SK-N-SH treated with all-trans-retinoic acid at 6 μM for 48 hours (cell line): ENCODE measurements around the gene TTC39A.

ENCODE experiments used
- ATAC-seq: fragments of 200-7000 bp; cut with Tn5 transposase; 3 replicates; pipeline ENCODE4 v1.9.1; 2020; ENCODE audit warnings: mild to moderate bottlenecking, moderate library complexity
- ARNTL ChIP-seq: fragments of 450-650 bp; formaldehyde crosslinking; IDR thresholded peaks from 2 replicates; pipeline ENCODE4 v1.5.0; 2020; ENCODE audit warnings: low read depth, mild to moderate bottlenecking, moderate library complexity, borderline replicate concordance
- BACH2 ChIP-seq: fragments of 250-450 bp; sonication (Bioruptor Pico); IDR thresholded peaks from 2 replicates; pipeline ENCODE4 v1.9.0; 2021; ENCODE audit warnings: mild to moderate bottlenecking, borderline replicate concordance
- CSDC2 ChIP-seq: fragments of 250-450 bp; sonication (Bioruptor Pico); IDR thresholded peaks from 2 replicates; pipeline ENCODE4 v1.5.0; 2020; ENCODE audit warnings: mild to moderate bottlenecking, moderate library complexity
- ESRRG ChIP-seq: fragments of 250-450 bp; sonication (Bioruptor Pico); IDR thresholded peaks from 2 replicates; pipeline ENCODE4 v1.6.1; 2021; ENCODE audit warnings: mild to moderate bottlenecking
- GLIS3 ChIP-seq: fragments of 250-450 bp; sonication (Bioruptor Pico); IDR thresholded peaks from 2 replicates; pipeline ENCODE4 v1.5.0; 2020; ENCODE audit warnings: mild to moderate bottlenecking, moderate library complexity
- ISL1 ChIP-seq: fragments of 250-450 bp; sonication (Bioruptor Pico); IDR thresholded peaks from 2 replicates; pipeline ENCODE4 v2.1.2; 2022; ENCODE audit warnings: mild to moderate bottlenecking, moderate library complexity
- PPARA ChIP-seq: fragments of 250-450 bp; sonication (Bioruptor Pico); IDR thresholded peaks from 2 replicates; pipeline ENCODE4 v1.5.0; 2020; ENCODE audit warnings: mild to moderate bottlenecking, borderline replicate concordance
- RARB ChIP-seq: fragments of 250-450 bp; sonication (Bioruptor Pico); IDR thresholded peaks from 2 replicates; pipeline ENCODE4 v1.8.0; 2021; ENCODE audit warnings: mild to moderate bottlenecking, moderate library complexity
- SNAI2 ChIP-seq: fragments of 250-450 bp; sonication (Bioruptor Pico); IDR thresholded peaks from 2 replicates; pipeline ENCODE4 v1.5.0; 2020; ENCODE audit warnings: mild to moderate bottlenecking, moderate library complexity
- TCF4 ChIP-seq: fragments of 250-450 bp; sonication (Bioruptor Pico); IDR thresholded peaks from 2 replicates; pipeline ENCODE4 v1.8.0; 2021; ENCODE audit warnings: mild to moderate bottlenecking, moderate library complexity, borderline replicate concordance
- TOX ChIP-seq: fragments of 250-450 bp; sonication (Bioruptor Pico); IDR thresholded peaks from 2 replicates; pipeline ENCODE4 v1.8.0; 2021; ENCODE audit warnings: mild to moderate bottlenecking, moderate library complexity, borderline replicate concordance
- ZC3H10 ChIP-seq: fragments of 250-450 bp; sonication (Bioruptor Pico); IDR thresholded peaks from 2 replicates; pipeline ENCODE4 v1.5.1; 2021; ENCODE audit warnings: mild to moderate bottlenecking, moderate library complexity
- ZFP3 ChIP-seq: fragments of 250-450 bp; sonication (Bioruptor Pico); IDR thresholded peaks from 2 replicates; pipeline ENCODE4 v1.5.0; 2020; ENCODE audit warnings: mild to moderate bottlenecking, moderate library complexity
- ZFP30 ChIP-seq: fragments of 450-650 bp; formaldehyde crosslinking; IDR thresholded peaks from 2 replicates; pipeline ENCODE4 v1.5.0; 2022; ENCODE audit warnings: mild to moderate bottlenecking, moderate library complexity
- ZNF565 ChIP-seq: fragments of 450-650 bp; formaldehyde crosslinking; conservative IDR thresholded peaks from 2 replicates; pipeline ENCODE4 v1.5.0; 2020; ENCODE audit warnings: low read depth, mild to moderate bottlenecking, moderate library complexity
- ZNF8 ChIP-seq: fragments of 450-650 bp; formaldehyde crosslinking; IDR thresholded peaks from 2 replicates; pipeline ENCODE4 v1.5.0; 2020; ENCODE audit warnings: mild to moderate bottlenecking, moderate library complexity
- TF ChIP-seq, protein P1 (sequence below): fragments of 250-450 bp; sonication (Bioruptor Pico); IDR thresholded peaks from 2 replicates; pipeline ENCODE4 v1.5.0; 2020; ENCODE audit warnings: mild to moderate bottlenecking, moderate library complexity
- TF ChIP-seq, protein P2 (sequence below): fragments of 250-450 bp; sonication (Bioruptor Pico); IDR thresholded peaks from 2 replicates; pipeline ENCODE4 v1.8.0; 2021; ENCODE audit warnings: low read depth, mild to moderate bottlenecking, moderate library complexity, borderline replicate concordance
- TF ChIP-seq, protein P3 (sequence below): fragments of 250-450 bp; sonication (Bioruptor Pico); IDR thresholded peaks from 2 replicates; pipeline ENCODE4 v1.8.0; 2020; ENCODE audit warnings: mild to moderate bottlenecking, moderate library complexity, borderline replicate concordance
- TF ChIP-seq, protein P4 (sequence below): fragments of 250-450 bp; sonication (Bioruptor Pico); IDR thresholded peaks from 2 replicates; pipeline ENCODE4 v1.5.1; 2021; ENCODE audit warnings: mild to moderate bottlenecking, moderate library complexity

TTC39A gene

DNA sequence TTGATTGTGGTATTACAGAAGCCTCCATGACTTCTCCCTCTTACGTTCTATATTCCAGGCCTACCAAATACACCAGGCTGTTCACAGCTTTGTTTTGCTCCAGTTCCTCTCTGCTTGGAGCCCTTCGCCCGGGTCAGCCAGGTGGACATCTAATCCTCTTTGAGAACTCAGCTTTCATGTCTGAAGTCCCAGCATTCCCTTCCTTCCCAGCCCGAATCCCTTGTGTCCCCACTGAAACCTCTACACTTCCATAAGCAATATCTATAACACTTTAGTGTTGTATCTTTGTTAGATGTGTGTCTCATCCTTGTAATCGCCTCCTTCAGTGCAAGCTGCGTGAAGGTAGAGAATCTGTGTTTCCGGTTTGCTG, 92.3 kb downstream of the TTC39A start:
- ATAC-seq, result no peak
- no peak for TF ChIP-seq ZNF8 (CRISPR knock-in tag)
- TF ChIP-seq, all 23 proteins: peak for 0

DNA sequence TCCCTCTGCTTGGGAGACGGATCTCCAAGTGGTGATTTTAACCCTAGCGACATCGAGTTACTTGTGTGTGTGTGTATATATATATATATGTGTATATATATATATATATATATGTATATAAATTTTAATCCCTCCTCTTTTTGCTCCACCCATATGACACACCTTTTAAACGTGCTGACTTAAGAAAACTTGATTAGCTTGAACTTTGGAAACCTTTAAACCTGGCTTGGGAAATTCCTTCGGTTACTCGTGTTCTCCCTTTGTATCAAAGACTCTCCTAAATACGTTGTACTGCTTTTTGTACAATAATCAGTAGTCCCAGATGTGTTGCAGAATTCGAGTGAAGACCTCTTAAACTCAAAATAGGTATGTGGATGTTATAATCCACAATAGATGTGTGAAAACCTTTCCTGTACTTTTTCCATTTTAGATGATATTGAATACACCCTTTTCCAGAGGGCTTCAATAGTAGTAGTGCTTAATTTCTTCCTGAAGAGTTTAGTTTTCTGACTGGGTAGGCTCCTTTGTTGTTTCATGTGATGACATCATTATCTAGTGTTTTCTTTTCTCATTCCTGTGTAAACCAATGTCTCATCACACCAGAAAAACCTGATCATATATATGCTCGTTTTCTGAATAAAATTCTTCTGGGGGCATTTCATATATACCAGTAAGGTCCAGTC, 92.9 kb downstream of the TTC39A start:
- TF ChIP-seq, protein P1, sequence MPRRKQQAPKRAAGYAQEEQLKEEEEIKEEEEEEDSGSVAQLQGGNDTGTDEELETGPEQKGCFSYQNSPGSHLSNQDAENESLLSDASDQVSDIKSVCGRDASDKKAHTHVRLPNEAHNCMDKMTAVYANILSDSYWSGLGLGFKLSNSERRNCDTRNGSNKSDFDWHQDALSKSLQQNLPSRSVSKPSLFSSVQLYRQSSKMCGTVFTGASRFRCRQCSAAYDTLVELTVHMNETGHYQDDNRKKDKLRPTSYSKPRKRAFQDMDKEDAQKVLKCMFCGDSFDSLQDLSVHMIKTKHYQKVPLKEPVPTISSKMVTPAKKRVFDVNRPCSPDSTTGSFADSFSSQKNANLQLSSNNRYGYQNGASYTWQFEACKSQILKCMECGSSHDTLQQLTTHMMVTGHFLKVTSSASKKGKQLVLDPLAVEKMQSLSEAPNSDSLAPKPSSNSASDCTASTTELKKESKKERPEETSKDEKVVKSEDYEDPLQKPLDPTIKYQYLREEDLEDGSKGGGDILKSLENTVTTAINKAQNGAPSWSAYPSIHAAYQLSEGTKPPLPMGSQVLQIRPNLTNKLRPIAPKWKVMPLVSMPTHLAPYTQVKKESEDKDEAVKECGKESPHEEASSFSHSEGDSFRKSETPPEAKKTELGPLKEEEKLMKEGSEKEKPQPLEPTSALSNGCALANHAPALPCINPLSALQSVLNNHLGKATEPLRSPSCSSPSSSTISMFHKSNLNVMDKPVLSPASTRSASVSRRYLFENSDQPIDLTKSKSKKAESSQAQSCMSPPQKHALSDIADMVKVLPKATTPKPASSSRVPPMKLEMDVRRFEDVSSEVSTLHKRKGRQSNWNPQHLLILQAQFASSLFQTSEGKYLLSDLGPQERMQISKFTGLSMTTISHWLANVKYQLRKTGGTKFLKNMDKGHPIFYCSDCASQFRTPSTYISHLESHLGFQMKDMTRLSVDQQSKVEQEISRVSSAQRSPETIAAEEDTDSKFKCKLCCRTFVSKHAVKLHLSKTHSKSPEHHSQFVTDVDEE (CRISPR knock-in tag), result no peak
- TF ChIP-seq, protein P2, sequence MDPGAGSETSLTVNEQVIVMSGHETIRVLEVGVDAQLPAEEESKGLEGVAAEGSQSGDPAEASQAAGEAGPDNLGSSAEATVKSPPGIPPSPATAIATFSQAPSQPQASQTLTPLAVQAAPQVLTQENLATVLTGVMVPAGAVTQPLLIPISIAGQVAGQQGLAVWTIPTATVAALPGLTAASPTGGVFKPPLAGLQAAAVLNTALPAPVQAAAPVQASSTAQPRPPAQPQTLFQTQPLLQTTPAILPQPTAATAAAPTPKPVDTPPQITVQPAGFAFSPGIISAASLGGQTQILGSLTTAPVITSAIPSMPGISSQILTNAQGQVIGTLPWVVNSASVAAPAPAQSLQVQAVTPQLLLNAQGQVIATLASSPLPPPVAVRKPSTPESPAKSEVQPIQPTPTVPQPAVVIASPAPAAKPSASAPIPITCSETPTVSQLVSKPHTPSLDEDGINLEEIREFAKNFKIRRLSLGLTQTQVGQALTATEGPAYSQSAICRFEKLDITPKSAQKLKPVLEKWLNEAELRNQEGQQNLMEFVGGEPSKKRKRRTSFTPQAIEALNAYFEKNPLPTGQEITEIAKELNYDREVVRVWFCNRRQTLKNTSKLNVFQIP (CRISPR knock-in tag), result no peak
- TF ChIP-seq TCF4 (no peak), PPARA (CRISPR knock-in tag) (no peak), ARNTL (CRISPR knock-in tag) (no peak), ESRRG (CRISPR knock-in tag) (no peak), BACH2 (CRISPR knock-in tag) (no peak), ZNF565 (CRISPR knock-in tag) (no peak), ZC3H10 (no peak), CSDC2 (CRISPR knock-in tag) (no peak), ZFP30 (CRISPR knock-in tag) (no peak), GLIS3 (CRISPR knock-in tag) (no peak), ISL1 (no peak), RARB (CRISPR knock-in tag) (no peak), ZFP3 (CRISPR knock-in tag) (no peak), SNAI2 (CRISPR knock-in tag) (no peak), TOX (CRISPR knock-in tag) (no peak)
- TF ChIP-seq, protein P3, sequence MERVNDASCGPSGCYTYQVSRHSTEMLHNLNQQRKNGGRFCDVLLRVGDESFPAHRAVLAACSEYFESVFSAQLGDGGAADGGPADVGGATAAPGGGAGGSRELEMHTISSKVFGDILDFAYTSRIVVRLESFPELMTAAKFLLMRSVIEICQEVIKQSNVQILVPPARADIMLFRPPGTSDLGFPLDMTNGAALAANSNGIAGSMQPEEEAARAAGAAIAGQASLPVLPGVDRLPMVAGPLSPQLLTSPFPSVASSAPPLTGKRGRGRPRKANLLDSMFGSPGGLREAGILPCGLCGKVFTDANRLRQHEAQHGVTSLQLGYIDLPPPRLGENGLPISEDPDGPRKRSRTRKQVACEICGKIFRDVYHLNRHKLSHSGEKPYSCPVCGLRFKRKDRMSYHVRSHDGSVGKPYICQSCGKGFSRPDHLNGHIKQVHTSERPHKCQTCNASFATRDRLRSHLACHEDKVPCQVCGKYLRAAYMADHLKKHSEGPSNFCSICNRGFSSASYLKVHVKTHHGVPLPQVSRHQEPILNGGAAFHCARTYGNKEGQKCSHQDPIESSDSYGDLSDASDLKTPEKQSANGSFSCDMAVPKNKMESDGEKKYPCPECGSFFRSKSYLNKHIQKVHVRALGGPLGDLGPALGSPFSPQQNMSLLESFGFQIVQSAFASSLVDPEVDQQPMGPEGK (CRISPR knock-in tag), result no peak
- TF ChIP-seq, protein P4, sequence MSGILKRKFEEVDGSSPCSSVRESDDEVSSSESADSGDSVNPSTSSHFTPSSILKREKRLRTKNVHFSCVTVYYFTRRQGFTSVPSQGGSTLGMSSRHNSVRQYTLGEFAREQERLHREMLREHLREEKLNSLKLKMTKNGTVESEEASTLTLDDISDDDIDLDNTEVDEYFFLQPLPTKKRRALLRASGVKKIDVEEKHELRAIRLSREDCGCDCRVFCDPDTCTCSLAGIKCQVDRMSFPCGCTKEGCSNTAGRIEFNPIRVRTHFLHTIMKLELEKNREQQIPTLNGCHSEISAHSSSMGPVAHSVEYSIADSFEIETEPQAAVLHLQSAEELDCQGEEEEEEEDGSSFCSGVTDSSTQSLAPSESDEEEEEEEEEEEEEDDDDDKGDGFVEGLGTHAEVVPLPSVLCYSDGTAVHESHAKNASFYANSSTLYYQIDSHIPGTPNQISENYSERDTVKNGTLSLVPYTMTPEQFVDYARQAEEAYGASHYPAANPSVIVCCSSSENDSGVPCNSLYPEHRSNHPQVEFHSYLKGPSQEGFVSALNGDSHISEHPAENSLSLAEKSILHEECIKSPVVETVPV (CRISPR knock-in tag), result no peak
- ATAC-seq, result no peak
